Mammary epithelial cell (primary cell): Measurements from ENCODE around the gene ARHGAP40.

Experiments
- EZH2 ChIP-seq: IDR thresholded peaks from 2 replicates; pipeline ENCODE4 v1.6.1; 2012; ENCODE audit warnings: low read length, inconsistent platforms, borderline replicate concordance
- TF ChIP-seq, protein P1 (sequence below), 2 donors: IDR thresholded peaks in 1 of 2; conservative IDR thresholded peaks in 1 of 2; 2 replicates each; pipeline ENCODE4 v1.5.1; 2011 to 2012; ENCODE audit warnings: inconsistent platforms in 2 of 2, low read length in 2 of 2, mild to moderate bottlenecking in 2 of 2, control low read depth in 1 of 2, low read depth in 1 of 2; ENCODE audit not compliant: insufficient read depth in 1 of 2; ENCODE audit errors: extremely low read depth in 1 of 2

DNA sequence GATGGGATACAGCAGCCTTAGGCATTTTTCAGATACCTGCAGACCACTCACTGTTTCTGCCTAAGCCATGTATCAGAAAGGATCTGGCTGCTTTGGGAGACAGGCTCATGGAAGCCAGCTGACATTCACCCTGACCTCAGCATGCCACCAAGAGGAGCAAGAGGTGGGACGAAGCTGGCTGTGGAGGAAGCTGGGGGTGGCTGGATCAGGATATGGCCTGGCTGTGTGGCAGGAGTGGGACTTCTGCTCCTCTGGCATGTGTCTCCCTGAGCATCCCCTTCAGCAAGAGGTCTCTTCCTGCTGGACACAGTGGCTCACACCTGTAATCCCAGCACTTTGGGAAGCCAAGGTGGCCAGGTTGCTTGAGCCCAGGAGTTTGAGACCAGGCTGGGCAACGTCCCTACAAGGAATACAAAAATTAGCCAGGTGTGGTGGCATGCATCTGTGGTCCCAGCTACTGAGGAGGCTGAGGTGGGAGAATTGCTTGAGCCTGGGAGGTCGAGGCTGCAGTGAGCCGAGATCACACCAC lies 19.7 kb upstream of the ARHGAP40 start:
- TF ChIP-seq, protein P1, sequence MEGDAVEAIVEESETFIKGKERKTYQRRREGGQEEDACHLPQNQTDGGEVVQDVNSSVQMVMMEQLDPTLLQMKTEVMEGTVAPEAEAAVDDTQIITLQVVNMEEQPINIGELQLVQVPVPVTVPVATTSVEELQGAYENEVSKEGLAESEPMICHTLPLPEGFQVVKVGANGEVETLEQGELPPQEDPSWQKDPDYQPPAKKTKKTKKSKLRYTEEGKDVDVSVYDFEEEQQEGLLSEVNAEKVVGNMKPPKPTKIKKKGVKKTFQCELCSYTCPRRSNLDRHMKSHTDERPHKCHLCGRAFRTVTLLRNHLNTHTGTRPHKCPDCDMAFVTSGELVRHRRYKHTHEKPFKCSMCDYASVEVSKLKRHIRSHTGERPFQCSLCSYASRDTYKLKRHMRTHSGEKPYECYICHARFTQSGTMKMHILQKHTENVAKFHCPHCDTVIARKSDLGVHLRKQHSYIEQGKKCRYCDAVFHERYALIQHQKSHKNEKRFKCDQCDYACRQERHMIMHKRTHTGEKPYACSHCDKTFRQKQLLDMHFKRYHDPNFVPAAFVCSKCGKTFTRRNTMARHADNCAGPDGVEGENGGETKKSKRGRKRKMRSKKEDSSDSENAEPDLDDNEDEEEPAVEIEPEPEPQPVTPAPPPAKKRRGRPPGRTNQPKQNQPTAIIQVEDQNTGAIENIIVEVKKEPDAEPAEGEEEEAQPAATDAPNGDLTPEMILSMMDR (conservative IDR thresholded peaks at IDR 0.05 in 1 of 2, IDR thresholded peaks at IDR 0.05 in 1 of 2; ENCODE audit: extremely low read depth in 1 of 2, insufficient read depth in 1 of 2, low read depth in 1 of 2, low read length in 2 of 2), result no peak
- no peak for TF ChIP-seq EZH2
